PFSK-1 (cell line): ENCODE measurements around the gene PPM1N.

Experiments used
- POLR2AphosphoS5 ChIP-seq: IDR thresholded peaks from 2 replicates; pipeline ENCODE4 v1.6.1; 2012; ENCODE audit warnings: low read depth, mild to moderate bottlenecking, control low read depth, low read length, moderate library complexity
- REST ChIP-seq, 2 experiments: IDR thresholded peaks; 2 replicates each; pipeline versions ENCODE4 v1.6.1 to v1.8.0; 2011 to 2012; ENCODE audit warnings: low read depth in 2 of 2, low read length in 2 of 2, control low read depth in 1 of 2, inconsistent platforms in 1 of 2, mild to moderate bottlenecking in 1 of 2, moderate library complexity in 1 of 2; ENCODE audit not compliant: insufficient read depth in 1 of 2
- SIN3A ChIP-seq: IDR thresholded peaks from 2 replicates; pipeline ENCODE4 v1.6.1; 2012; ENCODE audit warnings: mild to moderate bottlenecking, low read length, moderate library complexity, borderline replicate concordance; ENCODE audit not compliant: insufficient read depth
- TAF1 ChIP-seq: IDR thresholded peaks from 2 replicates; pipeline ENCODE4 v1.6.1; 2012; ENCODE audit warnings: low read length, control low read depth, borderline replicate concordance; ENCODE audit not compliant: insufficient read depth

- TF ChIP-seq POLR2AphosphoS5 (no peak), REST (IDR thresholded peaks at IDR 0.05; ENCODE audit: insufficient read depth in 1 of 2, low read depth in 2 of 2, low read length in 2 of 2) (no peak), TAF1 (no peak), SIN3A (no peak)
These were observed 9.5 kb upstream of the PPM1N start for GRCh38 chr19:45488708-45489107.
